ENCODE results near the gene MYH7B. TPM values are rescaled to one million over a fixed set of nuclear protein-coding genes. Genes with fewer than 3 reads are reported as not detected.

Gene MYH7B
- total RNA-seq, 2 donors from 2014 or later: 0.70 TPM; not detected in 1

- ATAC-seq (no peak), DNase-seq (ENCODE audit: low spot score in 2 of 2) (no peak)
- H3K27ac Mint-ChIP-seq: no peak overlapping the region
- H3K9me3 Mint-ChIP-seq: no peaks in the 10 kb centered on the region
- H3K36me3 Mint-ChIP-seq: no peaks in the 10 kb centered on the region
Observed at GRCh38 chr20:34982270-34983088, 26.8 kb downstream of the MYH7B start.

GRCh38 chr20:34983089-34983820 is 27.6 kb downstream of the MYH7B start:
- no peak for ATAC-seq
- Mint-ChIP-seq H3K27ac (peak overlapping the region; percentile 18 to 19), H3K36me3 (no peaks in the 10 kb centered on the region), H3K9me3 (no peaks in the 10 kb centered on the region)
- DNase-seq (ENCODE audit: low spot score in 2 of 2): no peak

GRCh38 chr20:34983995-34984735 is 28.5 kb downstream of the MYH7B start:
- H3K27ac Mint-ChIP-seq: peak overlapping the region in 1 of 2 donors; percentile 19
- H3K9me3 Mint-ChIP-seq: no peaks in the 10 kb centered on the region
- no peak for ATAC-seq
- H3K36me3 Mint-ChIP-seq: no peaks in the 10 kb centered on the region
- no peak for DNase-seq (ENCODE audit: low spot score in 2 of 2)

- H3K27ac Mint-ChIP-seq: no peak overlapping the region
- ATAC-seq (no peak), DNase-seq (ENCODE audit: low spot score in 2 of 2) (no peak)
- no peaks in the 10 kb centered on the region for H3K36me3 Mint-ChIP-seq
- no peaks in the 10 kb centered on the region for H3K9me3 Mint-ChIP-seq
Observed at GRCh38 chr20:34984756-34985261, 29.1 kb downstream of the MYH7B start.

- ATAC-seq (no peak), DNase-seq (ENCODE audit: low spot score in 2 of 2) (no peak)
- H3K36me3 Mint-ChIP-seq: no peaks in the 10 kb centered on the region
- H3K27ac Mint-ChIP-seq: peak overlapping the region in 1 of 2 donors; percentile 16
- no peaks in the 10 kb centered on the region for H3K9me3 Mint-ChIP-seq
Observed at GRCh38 chr20:34985461-34986310, 30.0 kb downstream of the MYH7B start.

- ATAC-seq (no peak), DNase-seq (ENCODE audit: low spot score in 2 of 2) (no peak)
- Mint-ChIP-seq H3K36me3 (no peaks in the 10 kb centered on the region), H3K9me3 (no peaks in the 10 kb centered on the region), H3K27ac (no peak overlapping the region)
Observed at GRCh38 chr20:34986311-34987287, 30.9 kb downstream of the MYH7B start.

GRCh38 chr20:34987288-34988190 is 31.9 kb downstream of the MYH7B start:
- DNase-seq (ENCODE audit: low spot score in 2 of 2): no peak
- Mint-ChIP-seq H3K9me3 (no peaks in the 10 kb centered on the region), H3K36me3 (no peaks in the 10 kb centered on the region), H3K27ac (no peak overlapping the region)
- ATAC-seq: no peak

- no peak for DNase-seq (ENCODE audit: low spot score in 2 of 2)
- Mint-ChIP-seq H3K36me3 (no peaks in the 10 kb centered on the region), H3K9me3 (no peaks in the 10 kb centered on the region), H3K27ac (no peak overlapping the region)
- ATAC-seq: no peak
Observed at GRCh38 chr20:34988191-34988540, 32.5 kb downstream of the MYH7B start.

- Mint-ChIP-seq H3K36me3 (no peaks in the 10 kb centered on the region), H3K27ac (no peak overlapping the region), H3K9me3 (no peaks in the 10 kb centered on the region)
- no peak for ATAC-seq
- DNase-seq (ENCODE audit: low spot score in 2 of 2): no peak
Observed at GRCh38 chr20:34989118-34989517, 33.5 kb downstream of the MYH7B start.

GRCh38 chr20:34989670-34990069 is 34.0 kb downstream of the MYH7B start:
- Mint-ChIP-seq H3K27ac (no peak overlapping the region), H3K36me3 (no peaks in the 10 kb centered on the region), H3K9me3 (no peaks in the 10 kb centered on the region)
- DNase-seq (ENCODE audit: low spot score in 2 of 2) (no peak), ATAC-seq (no peak)

GRCh38 chr20:34990231-34990630 is 34.6 kb downstream of the MYH7B start:
- Mint-ChIP-seq H3K36me3 (no peaks in the 10 kb centered on the region), H3K9me3 (no peaks in the 10 kb centered on the region), H3K27ac (peak overlapping the region in 1 of 2 donors; percentile 4)
- ATAC-seq: no peak
- no peak for DNase-seq (ENCODE audit: low spot score in 2 of 2)

GRCh38 chr20:34990661-34991214 is 35.1 kb downstream of the MYH7B start:
- no peak for ATAC-seq
- Mint-ChIP-seq H3K27ac (peak overlapping the region; percentile 4 to 88), H3K9me3 (no peaks in the 10 kb centered on the region), H3K36me3 (no peaks in the 10 kb centered on the region)
- DNase-seq (ENCODE audit: low spot score in 2 of 2): no peak

- Mint-ChIP-seq H3K27ac (no peak overlapping the region), H3K36me3 (peaks cover 0 to 6% of the 10 kb centered on the region in 2 donors), H3K9me3 (no peaks in the 10 kb centered on the region)
- DNase-seq (ENCODE audit: low spot score in 2 of 2) (no peak), ATAC-seq (no peak)
Observed at GRCh38 chr20:34992751-34993417, 37.2 kb downstream of the MYH7B start.

Measured in activated naive CD4-positive, alpha-beta T cell treated with anti-CD3 and anti-CD28 coated beads, Interleukin-2, amount 50 U/mL, for 72 hours (primary cell).